H1 (cell line): ENCODE measurements around the gene ST6GALNAC3. TPM values are rescaled to one million over a fixed set of nuclear protein-coding genes. Genes with fewer than 3 reads are reported as not detected.

ENCODE experiments used
- CTCF ChIA-PET: fragments of 300-600 bp; sonication (Branson Sonifier 250); formaldehyde crosslinking; loops from one replicate; lab custom pipeline; 2021; ENCODE audit not compliant: partially characterized antibody; lab: Charles Lee
- POLR2A ChIA-PET: fragments of 300-600 bp; sonication (Branson Sonifier 250); formaldehyde crosslinking; loops from one replicate; lab custom pipeline; 2021; ENCODE audit warnings: inconsistent platforms; ENCODE audit not compliant: partially characterized antibody; lab: Charles Lee
- DNase-seq, 2 experiments: peaks; one replicate each; pipeline versions ENCODE4 v3.0.0 to v3.0.0-alpha.2; 2010 to 2022; ENCODE audit warnings: low spot score in 2 of 2, low read depth in 1 of 2, mixed read lengths in 1 of 2
- FAIRE-seq: peaks from 2 replicates; lab custom pipeline; 2011; peaks lifted over from hg19 to GRCh38; lab: Jason Lieb, UNC
- H2AFZ ChIP-seq: 2 replicates; pipeline ENCODE4 v1.8.1; 2012; ENCODE audit warnings: low read length, inconsistent platforms
- H2AK5ac ChIP-seq: 2 replicates; pipeline ENCODE4 v1.6.1; 2013; ENCODE audit warnings: low read depth, low read length
- H2BK120ac ChIP-seq: replicated peaks from 2 replicates; pipeline ENCODE3; 2013; ENCODE audit warnings: low read depth, low read length, inconsistent platforms
- H2BK12ac ChIP-seq: 2 replicates; pipeline ENCODE4 v1.6.1; 2013; ENCODE audit warnings: low read depth, low read length
- H2BK15ac ChIP-seq: 2 replicates; pipeline ENCODE4 v1.6.1; 2013; ENCODE audit warnings: low read length
- H2BK20ac ChIP-seq: 2 replicates; pipeline ENCODE4 v1.6.1; 2013; ENCODE audit warnings: low read length
- H2BK5ac ChIP-seq: 2 replicates; pipeline ENCODE4 v1.6.1; 2013; ENCODE audit warnings: low read depth, low read length
- H3K14ac ChIP-seq: 2 replicates; pipeline ENCODE4 v1.6.1; 2013; ENCODE audit warnings: inconsistent platforms; ENCODE audit not compliant: insufficient read length
- H3K18ac ChIP-seq: 2 replicates; pipeline ENCODE4 v1.6.1; 2013; ENCODE audit warnings: low read length; ENCODE audit errors: extremely low read depth
- H3K23ac ChIP-seq: 2 replicates; pipeline ENCODE4 v1.6.1; 2013; ENCODE audit warnings: inconsistent platforms; ENCODE audit not compliant: insufficient read length
- H3K23me2 ChIP-seq: 2 replicates; pipeline ENCODE4 v1.6.1; 2013; ENCODE audit warnings: low read depth, low read length
- H3K27ac ChIP-seq: 2 replicates; pipeline ENCODE4 v1.6.1; 2011; ENCODE audit warnings: low read depth, low read length, inconsistent platforms
- H3K27me3 ChIP-seq, 4 experiments: replicated peaks in 1 of 4; 1 replicate in 1 of 4; 2 replicates in 3 of 4; pipeline versions ENCODE4 v1.6.1 to v1.8.1; 2011 to 2013; ENCODE audit warnings: low read length in 3 of 4, mild to moderate bottlenecking in 3 of 4, inconsistent platforms in 2 of 4, mixed read lengths in 2 of 4, moderate library complexity in 1 of 4; ENCODE audit not compliant: control insufficient read depth in 3 of 4, insufficient read depth in 3 of 4; ENCODE audit errors: extremely low read depth in 1 of 4
- H3K36me3 ChIP-seq, 4 experiments: 2 replicates each; pipeline versions ENCODE4 v1.6.1 to v1.8.1; 2011 to 2013; ENCODE audit warnings: mild to moderate bottlenecking in 4 of 4, low read length in 3 of 4, moderate library complexity in 2 of 4, control low read depth in 1 of 4, inconsistent platforms in 1 of 4; ENCODE audit not compliant: insufficient read depth in 4 of 4, control insufficient read depth in 2 of 4
- H3K4ac ChIP-seq: replicated peaks from 2 replicates; pipeline ENCODE3; 2013; ENCODE audit warnings: low read length, low read depth, mixed read lengths, inconsistent platforms; ENCODE audit not compliant: insufficient read length
- H3K4me1 ChIP-seq, 4 experiments: replicated peaks in 1 of 4; 1 replicate in 1 of 4; 2 replicates in 3 of 4; pipeline versions ENCODE4 v1.6.1 to v1.8.1; 2011 to 2013; ENCODE audit warnings: low read length in 3 of 4, inconsistent platforms in 2 of 4, mixed read lengths in 1 of 4; ENCODE audit not compliant: insufficient read depth in 4 of 4, control insufficient read depth in 3 of 4
- H3K4me2 ChIP-seq, 2 experiments: 2 replicates each; pipeline versions ENCODE4 v1.6.1 to v1.8.1; 2011 to 2013; ENCODE audit warnings: low read depth in 2 of 2, low read length in 2 of 2, control low read depth in 1 of 2, inconsistent platforms in 1 of 2, mild to moderate bottlenecking in 1 of 2; ENCODE audit not compliant: insufficient read depth in 1 of 2
- H3K4me3 ChIP-seq, 4 experiments: fragments of 200-600, 300-600 bp in 1 of 4; sonication (generic), shearing (Covaris generic), sonication (Bioruptor Twin) in 1 of 4; 2 replicates each; pipeline versions ENCODE4 v1.5.1 to v1.8.1; 2011 to 2016; ENCODE audit warnings: low read length in 4 of 4, low read depth in 3 of 4, control low read depth in 2 of 4, inconsistent platforms in 2 of 4, mild to moderate bottlenecking in 2 of 4, mixed read lengths in 1 of 4, moderate library complexity in 1 of 4; ENCODE audit not compliant: insufficient read depth in 2 of 4; ENCODE audit errors: extremely low read depth in 1 of 4
- H3K56ac ChIP-seq: replicated peaks from 2 replicates; pipeline ENCODE3; 2013; ENCODE audit warnings: low read depth, mild to moderate bottlenecking, mixed read lengths, low read length, inconsistent platforms; ENCODE audit not compliant: insufficient read length
- H3K79me1 ChIP-seq: 2 replicates; pipeline ENCODE4 v1.6.1; 2013; ENCODE audit warnings: low read depth, low read length, control low read depth
- H3K79me2 ChIP-seq, 2 experiments: 2 replicates each; pipeline versions ENCODE4 v1.6.1 to v1.8.1; 2012 to 2013; ENCODE audit warnings: low read length in 2 of 2, mild to moderate bottlenecking in 2 of 2, inconsistent platforms in 1 of 2; ENCODE audit not compliant: insufficient read depth in 2 of 2, control insufficient read depth in 1 of 2
- H3K9ac ChIP-seq, 4 experiments: replicated peaks in 1 of 4; 1 replicate in 1 of 4; 2 replicates in 3 of 4; pipeline versions ENCODE4 v1.6.1 to v1.8.1; 2011 to 2013; ENCODE audit warnings: low read depth in 3 of 4, low read length in 3 of 4, control low read depth in 2 of 4, mild to moderate bottlenecking in 2 of 4, moderate library complexity in 2 of 4, inconsistent platforms in 1 of 4; ENCODE audit errors: extremely low read depth in 1 of 4
- H3K9me3 ChIP-seq, 2 experiments: 2 replicates each; pipeline versions ENCODE4 v1.6.1 to v1.8.1; 2012 to 2013; ENCODE audit warnings: mild to moderate bottlenecking in 2 of 2, moderate library complexity in 2 of 2, control low read depth in 1 of 2, inconsistent platforms in 1 of 2, low read depth in 1 of 2, low read length in 1 of 2, mixed read lengths in 1 of 2; ENCODE audit not compliant: insufficient read depth in 2 of 2
- H4K20me1 ChIP-seq, 2 experiments: replicated peaks in 1 of 2; 2 replicates each; pipeline versions ENCODE3 to v1.8.1; 2011 to 2013; ENCODE audit warnings: inconsistent platforms in 2 of 2, low read length in 2 of 2, mild to moderate bottlenecking in 1 of 2; ENCODE audit not compliant: insufficient read depth in 2 of 2, control insufficient read depth in 1 of 2
- H4K5ac ChIP-seq: 2 replicates; pipeline ENCODE4 v1.6.1; 2013; ENCODE audit warnings: low read length, low read depth, mixed read lengths, inconsistent platforms; ENCODE audit not compliant: insufficient read length
- H4K8ac ChIP-seq: 2 replicates; pipeline ENCODE4 v1.8.0; 2013; ENCODE audit warnings: mild to moderate bottlenecking, moderate library complexity, low read length, inconsistent platforms; ENCODE audit not compliant: insufficient read depth; ENCODE audit errors: extremely low read depth
- H4K91ac ChIP-seq: replicated peaks from 2 replicates; pipeline ENCODE3; 2013; ENCODE audit warnings: low read length, mixed read lengths, inconsistent platforms; ENCODE audit not compliant: insufficient read length
- ASH2L ChIP-seq: fragments of 200-600, 300-600 bp; sonication (generic); IDR thresholded peaks from one replicate; pipeline ENCODE4 v1.7.1; 2017; ENCODE audit warnings: low read length
- BRCA1 ChIP-seq: IDR thresholded peaks from 2 replicates; pipeline ENCODE4 v1.6.1; 2012; ENCODE audit warnings: low read depth, low read length, improper control_type of control experiment
- CBX8 ChIP-seq: fragments of 300-800, 300-1000 bp; sonication (generic); IDR thresholded peaks from 2 replicates; pipeline ENCODE4 v1.7.1; 2016; ENCODE audit warnings: low read depth, low read length, borderline replicate concordance
- CREB1 ChIP-seq: IDR thresholded peaks from 2 replicates; pipeline ENCODE4 v1.6.1; 2012; ENCODE audit warnings: inconsistent platforms
- E2F6 ChIP-seq: IDR thresholded peaks from 2 replicates; pipeline ENCODE4 v1.6.1; 2012; ENCODE audit warnings: inconsistent platforms
- GTF2F1 ChIP-seq: IDR thresholded peaks from 2 replicates; pipeline ENCODE4 v1.6.1; 2012; ENCODE audit warnings: low read depth, low read length, improper control_type of control experiment, borderline replicate concordance
- HDAC2 ChIP-seq, 2 experiments: fragments of 300-600 bp in 1 of 2; sonication (generic) in 1 of 2; IDR thresholded peaks; 2 replicates each; pipeline ENCODE4 v1.6.1; 2011 to 2012; ENCODE audit warnings: low read depth in 2 of 2, low read length in 2 of 2, mild to moderate bottlenecking in 2 of 2, moderate library complexity in 2 of 2, borderline replicate concordance in 1 of 2, inconsistent platforms in 1 of 2
- JUN ChIP-seq: IDR thresholded peaks from 2 replicates; pipeline ENCODE4 v1.6.1; 2011; ENCODE audit warnings: low read depth, mild to moderate bottlenecking, improper control_type of control experiment, low read length
- KDM4A ChIP-seq: IDR thresholded peaks from one replicate; pipeline ENCODE4 v1.7.1; 2012; ENCODE audit warnings: low read depth, mild to moderate bottlenecking, moderate library complexity, low read length, inconsistent platforms; ENCODE audit not compliant: severe bottlenecking
- KDM5A ChIP-seq: fragments of 200-600 bp; IDR thresholded peaks from 2 replicates; pipeline ENCODE4 v1.7.1; 2012; ENCODE audit warnings: mild to moderate bottlenecking, low read length, inconsistent platforms, mixed read lengths
- POLR2A ChIP-seq, 2 experiments: IDR thresholded peaks; 1 replicate in 1 of 2; 2 replicates in 1 of 2; pipeline ENCODE4 v1.6.1; 2011; ENCODE audit warnings: low read depth in 2 of 2, low read length in 2 of 2, mild to moderate bottlenecking in 2 of 2; ENCODE audit errors: control extremely low read depth in 1 of 2
- POLR2AphosphoS5 ChIP-seq: IDR thresholded peaks from 2 replicates; pipeline ENCODE4 v1.6.1; 2011; ENCODE audit warnings: low read depth, low read length
- SIRT6 ChIP-seq: IDR thresholded peaks from one replicate; pipeline ENCODE4 v1.7.1; 2012; ENCODE audit warnings: low read length, inconsistent platforms
- WGBS, 2 experiments: shearing (Covaris generic) in 1 of 2; methylation state at CpG; one replicate each; pipeline versions ENCODE4 v1.1.6 to v1.1.7; 2013 to 2015; ENCODE audit warnings: low lambda C conversion rate in 2 of 2, mixed read lengths in 2 of 2, inconsistent platforms in 1 of 2, low coverage in 1 of 2, missing lambda C conversion rate in 1 of 2; ENCODE audit not compliant: insufficient replicate concordance in 2 of 2, insufficient coverage in 1 of 2, insufficient read length in 1 of 2; ENCODE audit errors: extremely low coverage in 1 of 2, missing lambda C conversion rate in 1 of 2; 5-methylcytosine and 5-hydroxymethylcytosine counted together
- polyA plus RNA-seq, 7 experiments: library from polyadenylated mRNA; depleted of rRNA in 3 of 7; stranded (reverse) in 5 of 7; unstranded in 2 of 7; fragments of >200 nt in 5 of 7; fragments of 200-250 nt in 2 of 7; gene quantifications; 1 replicate in 5 of 7; 2 replicates in 1 of 7; 4 replicates in 1 of 7; pipeline versions ENCODE4 v1.2.1 to v1.2.3, GENCODE V29; 2011 to 2013; ENCODE audit warnings: missing spikeins in 2 of 7, mixed read lengths in 2 of 7
- total RNA-seq: library from RNA; stranded (reverse); fragmentation: NEBNext Ultra II Directional; extraction: Animal tissue kit (Norgen Biotek cat#: 25700); gene quantifications from 2 replicates; pipeline ENCODE4 v1.2.1, GENCODE V29; 2021

Gene ST6GALNAC3
- total and polyA plus RNA-seq, 2 of the 8 experiments (the other 6 are each of a cell fraction or from before 2014, with no cell fraction given), result 4.9 to 19.0 TPM

- H2BK120ac ChIP-seq, result no peak overlapping the region
- no peak overlapping the region for H2AFZ ChIP-seq
- H3K27ac ChIP-seq, result no peak overlapping the region
- H3K79me1 ChIP-seq, result no peaks in the 10 kb centered on the region
- no peak overlapping the region for H4K91ac ChIP-seq
- no peak overlapping the region for H3K23ac ChIP-seq
- no peak overlapping the region for H2BK20ac ChIP-seq
- no peak for DNase-seq
- no peak overlapping the region for H2BK5ac ChIP-seq
- H3K4me2 ChIP-seq, result no peak overlapping the region
- H3K14ac ChIP-seq, result no peak overlapping the region
- POLR2A ChIA-PET, result interaction anchor here (1.2 kb wide), 1 partner anchor 12 kb away, joined by 3 read pairs; no protein-coding TSS in a partner anchor
- TF ChIP-seq POLR2A (IDR thresholded peaks at IDR 0.05; ENCODE audit: control extremely low read depth in 1 of 2, low read depth in 2 of 2, low read length in 2 of 2), result no peak
- no peak for TF ChIP-seq KDM4A
- no peak for TF ChIP-seq CREB1
- no peak for TF ChIP-seq HDAC2 (IDR thresholded peaks at IDR 0.05; ENCODE audit: borderline replicate concordance in 1 of 2, low read depth in 2 of 2, low read length in 2 of 2)
- no peak for TF ChIP-seq CBX8
- no peak for TF ChIP-seq SIRT6
- no peak for TF ChIP-seq BRCA1
- no peak for TF ChIP-seq E2F6
- TF ChIP-seq JUN, result no peak
- TF ChIP-seq POLR2AphosphoS5, result no peak
- no peak for TF ChIP-seq GTF2F1
- TF ChIP-seq ASH2L, result no peak
- no peak for TF ChIP-seq KDM5A
- no peak overlapping the region for H2BK12ac ChIP-seq
- H3K79me2 ChIP-seq, result 0 out of 4 replicates have a peak, but pooled peaks cover 0 to 2% of the 10 kb centered on the region in 2 experiments
- no peak overlapping the region for H3K4ac ChIP-seq
- no peaks in the 10 kb centered on the region for H3K36me3 ChIP-seq
- H4K20me1 ChIP-seq, result no peaks in the 10 kb centered on the region
- H3K4me1 ChIP-seq, result peaks cover 7 to 19% (median 11%) of the 10 kb centered on the region in 4 experiments; a peak in 6 of 7 replicates
- CTCF ChIA-PET, result interaction anchor here (0.8 kb wide), 1 partner anchor 9 kb away, joined by 3 read pairs; no protein-coding TSS in a partner anchor
- no peaks in the 10 kb centered on the region for H3K9me3 ChIP-seq
- no peak overlapping the region for H2AK5ac ChIP-seq
- H3K56ac ChIP-seq, result no peak overlapping the region
- H3K27me3 ChIP-seq, result no peaks in the 10 kb centered on the region
- no peak overlapping the region for H4K5ac ChIP-seq
- no peaks in the 10 kb centered on the region for H3K23me2 ChIP-seq
- FAIRE-seq, result no peak
- 91% methylated on average over 1 of the region's 1 CpG; no CpG with 5 or more reads in 1 of the 2 experiments for WGBS, 2 experiments
- no peak overlapping the region for H3K9ac ChIP-seq
- H4K8ac ChIP-seq, result no peak overlapping the region
- H2BK15ac ChIP-seq, result no peak overlapping the region
- H3K4me3 ChIP-seq, result no peak overlapping the region
- no peak overlapping the region for H3K18ac ChIP-seq
Measured at GRCh38 chr1:76225526-76225925, 151.0 kb downstream of the ST6GALNAC3 start.
